ENCODE data around the gene DTX1.

DTX1 gene

GRCh38 chr12:113099764-113100163, 43.2 kb downstream of the DTX1 start:
- no peak overlapping the region for H3K27ac ChIP-seq
- TF ChIP-seq, protein P1, sequence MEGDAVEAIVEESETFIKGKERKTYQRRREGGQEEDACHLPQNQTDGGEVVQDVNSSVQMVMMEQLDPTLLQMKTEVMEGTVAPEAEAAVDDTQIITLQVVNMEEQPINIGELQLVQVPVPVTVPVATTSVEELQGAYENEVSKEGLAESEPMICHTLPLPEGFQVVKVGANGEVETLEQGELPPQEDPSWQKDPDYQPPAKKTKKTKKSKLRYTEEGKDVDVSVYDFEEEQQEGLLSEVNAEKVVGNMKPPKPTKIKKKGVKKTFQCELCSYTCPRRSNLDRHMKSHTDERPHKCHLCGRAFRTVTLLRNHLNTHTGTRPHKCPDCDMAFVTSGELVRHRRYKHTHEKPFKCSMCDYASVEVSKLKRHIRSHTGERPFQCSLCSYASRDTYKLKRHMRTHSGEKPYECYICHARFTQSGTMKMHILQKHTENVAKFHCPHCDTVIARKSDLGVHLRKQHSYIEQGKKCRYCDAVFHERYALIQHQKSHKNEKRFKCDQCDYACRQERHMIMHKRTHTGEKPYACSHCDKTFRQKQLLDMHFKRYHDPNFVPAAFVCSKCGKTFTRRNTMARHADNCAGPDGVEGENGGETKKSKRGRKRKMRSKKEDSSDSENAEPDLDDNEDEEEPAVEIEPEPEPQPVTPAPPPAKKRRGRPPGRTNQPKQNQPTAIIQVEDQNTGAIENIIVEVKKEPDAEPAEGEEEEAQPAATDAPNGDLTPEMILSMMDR (IDR thresholded peaks at IDR 0.05), result no peak

DNA sequence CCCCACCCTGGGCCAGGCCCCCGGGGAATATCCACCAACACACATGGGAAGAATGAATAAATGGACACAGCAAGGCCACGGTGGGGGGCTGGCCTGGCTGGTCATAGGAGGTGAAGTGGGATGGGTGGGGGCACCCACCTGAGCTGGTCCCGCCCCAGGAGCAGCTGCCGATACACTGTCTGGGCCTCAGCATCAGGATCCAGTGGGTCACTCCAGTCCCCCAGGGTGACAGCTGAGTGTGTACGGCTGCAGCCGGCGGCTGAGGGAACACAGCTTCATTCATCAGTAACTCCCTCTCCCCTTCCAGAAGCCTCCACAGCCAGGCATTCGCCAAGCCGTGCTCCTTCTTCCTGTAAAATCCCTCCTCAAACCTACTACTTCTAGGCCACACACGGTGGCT, 45.2 kb downstream of the DTX1 start:
- DNase-seq (ENCODE audit: low spot score), result no peak
- H3K4me3 ChIP-seq, result no peak overlapping the region
- TF ChIP-seq, protein P1 (IDR thresholded peaks at IDR 0.05), result no peak
- no peak overlapping the region for H3K27ac ChIP-seq

More at GRCh38 chr12:113099764-113100163, 43.2 kb downstream of the DTX1 start:
- no peak for DNase-seq (ENCODE audit: low spot score)
- H3K4me3 ChIP-seq, result no peak overlapping the region

GRCh38 chr12:113102811-113103210, 46.3 kb downstream of the DTX1 start:
- DNase-seq (ENCODE audit: low spot score), result no peak
- TF ChIP-seq, protein P1 (IDR thresholded peaks at IDR 0.05), result no peak
- Histone ChIP-seq H3K4me3 (no peak overlapping the region), H3K27ac (no peak overlapping the region)

DNA sequence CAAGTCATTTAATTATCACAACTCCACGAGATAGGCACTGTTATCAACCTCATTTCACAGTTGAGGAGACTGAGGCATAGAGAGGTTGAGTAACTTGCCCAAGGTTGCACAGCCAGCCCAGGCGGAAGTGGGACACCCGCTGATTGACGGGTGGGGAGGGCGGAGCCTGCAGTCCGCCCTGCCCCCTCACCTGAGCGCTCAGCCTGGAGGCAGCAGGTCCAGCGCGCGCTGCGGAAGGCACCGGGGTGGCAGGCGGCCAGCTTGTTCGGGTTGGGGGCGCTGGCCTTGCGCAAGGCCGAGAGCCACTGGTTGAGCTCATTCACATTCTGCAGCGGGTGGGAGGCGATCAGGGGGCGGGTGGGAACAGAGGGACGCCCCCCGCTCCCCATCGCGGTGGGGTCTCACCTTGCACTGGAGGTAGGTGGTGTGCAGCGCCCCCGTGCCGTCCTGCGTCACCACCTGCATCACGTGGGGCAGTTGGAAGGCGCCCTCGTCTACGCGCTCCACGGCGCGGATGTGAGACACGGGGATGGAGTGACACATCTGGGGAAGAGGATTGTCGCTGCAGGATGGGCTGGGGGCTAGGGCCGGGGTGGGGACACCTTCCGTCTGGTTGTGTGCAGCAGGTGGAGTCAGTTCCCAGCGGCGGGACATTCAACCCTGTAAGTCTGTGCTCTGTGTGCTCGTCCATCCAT, 47.4 kb downstream of the DTX1 start:
- TF ChIP-seq, protein P1 (IDR thresholded peaks at IDR 0.05), result no peak
- H3K4me3 ChIP-seq, result no peak overlapping the region
- DNase-seq (ENCODE audit: low spot score), result no peak
- H3K27ac ChIP-seq, result no peak overlapping the region

GRCh38 chr12:113104953-113105510, 48.5 kb downstream of the DTX1 start:
- H3K27ac ChIP-seq, result no peak overlapping the region
- TF ChIP-seq, protein P1 (IDR thresholded peaks at IDR 0.05), result no peak
- DNase-seq (ENCODE audit: low spot score), result no peak

DNA sequence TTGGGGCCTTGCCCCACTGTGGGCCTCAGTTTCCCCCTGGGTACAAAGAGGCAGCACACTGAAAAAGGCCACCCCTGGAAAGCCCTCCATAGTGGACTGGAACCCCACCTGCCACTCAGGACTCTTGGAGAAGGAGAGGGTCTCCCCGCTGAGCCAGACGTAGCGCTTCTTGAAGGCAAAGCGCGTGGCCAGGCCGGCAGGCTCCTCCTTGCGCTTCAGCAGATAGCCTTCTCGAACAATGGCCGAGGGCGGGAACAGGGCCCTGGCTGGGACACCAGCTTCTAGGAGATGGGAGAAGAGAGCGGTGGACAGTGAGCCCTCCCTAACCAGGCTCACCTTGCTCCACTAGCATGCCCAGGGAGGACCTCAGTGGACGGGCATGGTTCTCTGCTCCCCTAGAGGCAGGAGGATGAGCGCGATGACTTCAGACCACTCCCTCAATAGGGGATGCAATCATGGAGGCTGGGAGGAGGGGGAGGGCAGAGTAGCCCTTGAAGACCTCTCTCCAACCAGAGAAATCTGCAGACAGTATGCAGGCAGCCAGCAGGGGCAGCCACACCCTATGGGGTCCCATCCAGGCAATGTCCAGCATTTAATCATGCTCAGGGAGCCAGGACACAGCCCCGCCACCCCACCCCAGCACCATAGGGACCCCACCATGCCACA, 49.2 kb downstream of the DTX1 start:
- Histone ChIP-seq H3K27ac (no peak overlapping the region), H3K4me3 (no peak overlapping the region)
- DNase-seq (ENCODE audit: low spot score), result no peak
- TF ChIP-seq, protein P1 (IDR thresholded peaks at IDR 0.05), result no peak

More at GRCh38 chr12:113104953-113105510, 48.5 kb downstream of the DTX1 start:
- H3K4me3 ChIP-seq, result no peak overlapping the region

Data from coronary artery (tissue), 2 donors.